Measurements from ENCODE around the gene RPAIN. TPM values are rescaled to one million over a fixed set of nuclear protein-coding genes. Genes with fewer than 3 reads are reported as not detected.

Gene RPAIN
- 52.2 and 54.1 TPM in 2 replicates for total RNA-seq

GRCh38 chr17:5419959-5420653 lies at the start of gene RPAIN:
Gene RPAIN, plus strand, starts transcription at chr17:5420182. Its CDS starts 29 bp downstream, at chr17:5420211.
- intact Hi-C loops (cut with micrococcal nuclease), result loop anchor here (1.0 to 5.0 kb wide), 9 partner anchors 19 to 1222 kb away; partner anchors contain the start of genes AIPL1, C1QBP, DERL2 and KIAA0753

DNA sequence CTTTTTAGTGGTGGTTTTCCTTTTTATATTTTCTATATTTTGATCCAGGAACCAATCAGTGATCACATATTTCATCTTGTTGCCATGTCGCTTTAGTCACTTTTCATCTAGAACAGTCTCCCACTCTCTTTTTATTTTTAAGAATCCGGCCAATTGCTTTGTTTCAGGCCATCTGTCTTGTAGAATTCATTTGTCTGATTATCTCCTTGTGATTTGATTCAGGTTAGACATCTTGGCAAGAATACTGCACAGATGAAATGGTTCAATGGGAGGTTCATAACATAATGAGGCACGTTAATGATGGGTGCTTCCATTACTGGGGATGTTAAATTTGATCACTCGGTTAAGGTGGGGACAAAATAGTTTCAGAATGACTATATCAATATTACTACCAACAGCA lies 49.6 kb upstream of the RPAIN start:
- intact Hi-C loops (cut with micrococcal nuclease), result no loop called here

- intact Hi-C loops (cut with micrococcal nuclease), result no loop called here
Measured at GRCh38 chr17:5373112-5373511, 46.9 kb upstream of the RPAIN start.

DNA sequence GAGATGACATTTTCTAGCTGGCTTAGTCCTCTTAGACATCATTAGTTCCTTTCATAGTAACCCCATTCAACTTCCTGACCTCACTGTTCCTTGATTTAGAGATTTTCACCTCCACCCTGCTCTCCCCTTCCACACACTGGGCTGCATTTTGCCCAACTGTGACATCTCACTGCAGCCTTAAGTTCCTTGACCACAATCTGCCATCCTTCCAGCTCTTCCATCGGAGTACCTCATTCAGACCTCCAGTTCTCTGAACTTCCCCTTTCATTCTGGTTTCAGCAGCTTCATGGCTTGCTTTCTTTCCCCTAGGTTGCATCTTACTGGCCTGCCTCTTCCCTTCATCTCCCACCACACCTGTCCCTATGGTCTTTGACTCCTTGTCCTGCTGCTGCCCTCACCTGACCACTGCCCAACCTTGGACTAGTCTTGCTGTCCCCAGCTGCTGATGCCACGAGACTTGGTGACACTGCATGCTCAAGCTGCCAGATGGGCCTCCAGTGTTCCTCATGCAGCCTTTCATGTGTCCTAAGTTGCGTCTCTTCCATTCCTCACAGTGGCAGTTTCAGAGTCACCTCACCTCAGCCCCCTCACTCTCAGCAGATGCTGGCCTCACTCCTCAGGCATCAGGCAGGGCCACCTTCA lies 41.3 kb upstream of the RPAIN start:
- intact Hi-C loops (cut with micrococcal nuclease), result no loop called here

DNA sequence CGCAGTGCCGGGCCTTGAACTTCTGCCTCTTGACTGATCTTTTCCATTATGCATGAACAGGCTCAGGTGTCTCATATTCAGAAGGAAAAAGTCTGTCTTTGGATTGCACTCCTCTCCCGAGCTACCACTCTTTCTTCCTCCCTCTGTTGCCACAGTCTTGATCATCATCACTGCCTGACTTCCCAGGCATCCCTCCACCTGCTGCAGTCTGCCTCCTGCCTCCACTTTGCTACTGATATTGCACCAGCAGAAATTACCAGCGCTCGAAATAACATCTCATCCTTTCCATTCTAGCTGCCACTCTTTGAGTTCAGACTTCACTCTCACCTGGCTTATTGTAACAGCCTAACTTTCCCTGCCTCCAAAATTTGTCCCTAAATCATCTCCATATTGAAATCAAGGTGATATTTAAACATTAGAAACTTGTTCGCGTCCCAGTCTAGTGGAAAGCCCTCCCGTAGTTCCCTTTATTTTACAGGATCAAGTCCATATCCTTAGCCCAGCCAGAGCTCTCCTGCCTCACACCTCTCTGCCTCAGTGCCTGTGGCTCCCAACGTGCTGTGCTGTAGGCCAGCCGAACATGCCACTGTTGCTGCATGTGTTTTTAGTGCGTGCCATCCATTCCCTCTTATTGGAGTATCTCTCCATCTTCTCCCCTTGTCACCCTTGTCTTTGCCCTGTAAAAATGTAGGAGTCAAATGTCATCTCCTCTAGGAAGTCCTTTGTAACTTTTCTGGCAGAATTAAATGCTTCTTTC lies 40.5 kb upstream of the RPAIN start:
- intact Hi-C loops (cut with micrococcal nuclease), result no loop called here

DNA sequence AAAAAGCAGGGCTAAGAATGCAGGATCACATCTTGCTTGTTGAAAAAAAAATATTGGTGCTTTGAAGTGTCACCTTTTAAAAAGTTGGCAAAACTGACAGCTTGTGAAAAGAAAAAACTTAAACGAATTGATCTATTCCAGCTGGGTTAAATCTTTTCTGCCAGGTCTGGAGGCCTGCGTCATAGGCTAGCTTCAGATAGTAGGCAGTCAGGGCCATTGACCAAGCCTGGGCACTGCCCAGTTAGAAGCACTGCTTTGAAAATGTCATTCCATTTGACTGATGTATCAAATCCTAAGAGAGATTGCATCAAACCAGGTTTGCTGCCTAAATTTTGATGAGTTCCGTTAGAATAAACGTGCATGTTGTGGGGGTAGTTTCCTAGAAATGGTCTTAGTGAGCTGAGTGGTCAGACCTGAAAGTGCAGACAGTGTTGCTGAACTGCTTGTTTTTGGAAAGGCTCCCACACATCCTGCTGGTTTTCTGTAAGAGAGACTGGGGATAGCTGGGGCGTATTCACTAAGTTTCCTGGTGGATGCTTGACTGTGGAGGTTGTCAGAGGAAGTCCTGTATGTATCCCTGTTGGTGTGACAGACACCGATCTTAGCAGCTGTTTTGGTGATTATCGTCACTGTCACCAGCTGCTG lies 39.4 kb upstream of the RPAIN start:
- intact Hi-C loops (cut with micrococcal nuclease), result no loop called here

- intact Hi-C loops (cut with micrococcal nuclease), result no loop called here
Measured at GRCh38 chr17:5381542-5381941, 38.4 kb upstream of the RPAIN start.

- intact Hi-C loops (cut with micrococcal nuclease), result loop anchor here (10.0 kb wide), 1 partner anchor 57 kb away; no protein-coding TSS in a partner anchor
Measured at GRCh38 chr17:5391678-5392077, 28.3 kb upstream of the RPAIN start.

GRCh38 chr17:5396612-5397011 lies 23.4 kb upstream of the RPAIN start:
- intact Hi-C loops (cut with micrococcal nuclease), result loop anchor here (10.0 kb wide), 1 partner anchor 62 kb away; no protein-coding TSS in a partner anchor

GRCh38 chr17:5399767-5400166 lies 20.2 kb upstream of the RPAIN start:
- intact Hi-C loops (cut with micrococcal nuclease), result loop anchor here (10.0 kb wide), 1 partner anchor 65 kb away; no protein-coding TSS in a partner anchor

GRCh38 chr17:5405400-5405799 lies 14.6 kb upstream of the RPAIN start:
- intact Hi-C loops (cut with micrococcal nuclease), result no loop called here

DNA sequence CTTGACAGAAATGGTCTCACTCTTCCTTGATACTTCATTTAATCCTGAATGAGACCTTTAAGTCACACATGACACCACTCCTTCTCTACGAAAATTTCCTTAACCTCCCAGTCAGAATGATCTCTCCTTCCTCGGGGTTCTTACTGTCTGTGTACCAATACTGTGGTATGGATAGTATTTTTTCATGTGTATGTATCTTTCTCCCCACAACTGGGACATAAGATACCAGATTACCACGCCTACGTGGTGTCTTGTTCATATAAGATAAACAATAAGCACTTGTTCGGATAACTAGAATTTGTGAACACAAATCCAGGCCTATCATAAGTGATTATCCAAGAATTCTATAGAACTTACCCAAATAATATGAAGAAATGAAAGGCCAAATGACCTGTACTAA lies 11.8 kb upstream of the RPAIN start:
- intact Hi-C loops (cut with micrococcal nuclease), result no loop called here

GRCh38 chr17:5410594-5411272 lies 9.2 kb upstream of the RPAIN start:
- intact Hi-C loops (cut with micrococcal nuclease), result no loop called here

DNA sequence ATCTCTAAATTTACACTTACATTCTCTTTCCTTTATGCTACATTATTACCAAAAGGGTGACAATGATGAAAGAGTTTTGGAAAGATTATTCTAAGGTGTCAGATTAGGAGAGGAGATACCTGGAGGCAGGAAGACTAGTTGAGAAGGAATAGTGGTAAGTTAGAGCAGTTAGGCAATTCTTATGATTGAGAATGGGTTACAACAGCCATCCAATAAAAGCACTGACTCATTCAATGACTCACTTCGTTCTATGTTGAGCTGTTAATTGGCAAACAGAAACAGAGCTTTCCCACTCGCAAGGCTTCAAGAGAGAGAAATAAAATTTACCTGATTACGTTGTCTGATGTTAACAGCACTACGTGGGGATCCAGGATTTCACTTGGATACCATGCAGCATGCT lies 6.3 kb upstream of the RPAIN start:
- intact Hi-C loops (cut with micrococcal nuclease), result no loop called here

- intact Hi-C loops (cut with micrococcal nuclease), result loop anchor here (5.0 kb wide), 2 partner anchors 1020 to 1225 kb away; partner anchors contain the start of genes AIPL1, KIAA0753 and TXNDC17
Measured at GRCh38 chr17:5416901-5417300, 3.1 kb upstream of the RPAIN start.

DNA sequence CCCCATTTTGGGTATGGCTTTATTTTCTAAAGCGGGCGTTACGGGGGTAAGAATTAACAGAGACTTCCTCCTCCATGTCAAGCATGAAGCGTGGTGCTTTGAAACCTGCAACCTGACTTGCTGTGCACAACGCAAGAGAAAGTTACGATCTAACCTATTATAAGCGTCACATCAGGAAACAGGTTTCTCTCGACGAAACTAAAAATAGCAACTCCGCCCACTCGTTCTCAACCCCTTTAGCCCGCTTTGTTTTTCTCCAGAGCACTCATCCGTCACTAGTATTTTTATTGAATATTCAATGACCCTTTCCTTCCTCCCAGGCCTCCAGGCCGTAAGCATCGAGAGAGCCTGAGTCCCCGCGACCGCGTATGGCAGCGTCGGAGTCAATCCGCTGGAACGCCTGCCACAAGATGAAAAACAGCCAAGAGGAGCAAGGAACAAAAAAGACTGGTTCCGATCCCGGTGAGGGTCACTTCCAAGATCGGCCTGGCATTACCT lies 1.1 kb upstream of the RPAIN start:
- intact Hi-C loops (cut with micrococcal nuclease), result loop anchor here (1.0 to 5.0 kb wide), 9 partner anchors 20 to 1223 kb away; partner anchors contain the start of genes AIPL1, C1QBP, DERL2 and KIAA0753

DNA sequence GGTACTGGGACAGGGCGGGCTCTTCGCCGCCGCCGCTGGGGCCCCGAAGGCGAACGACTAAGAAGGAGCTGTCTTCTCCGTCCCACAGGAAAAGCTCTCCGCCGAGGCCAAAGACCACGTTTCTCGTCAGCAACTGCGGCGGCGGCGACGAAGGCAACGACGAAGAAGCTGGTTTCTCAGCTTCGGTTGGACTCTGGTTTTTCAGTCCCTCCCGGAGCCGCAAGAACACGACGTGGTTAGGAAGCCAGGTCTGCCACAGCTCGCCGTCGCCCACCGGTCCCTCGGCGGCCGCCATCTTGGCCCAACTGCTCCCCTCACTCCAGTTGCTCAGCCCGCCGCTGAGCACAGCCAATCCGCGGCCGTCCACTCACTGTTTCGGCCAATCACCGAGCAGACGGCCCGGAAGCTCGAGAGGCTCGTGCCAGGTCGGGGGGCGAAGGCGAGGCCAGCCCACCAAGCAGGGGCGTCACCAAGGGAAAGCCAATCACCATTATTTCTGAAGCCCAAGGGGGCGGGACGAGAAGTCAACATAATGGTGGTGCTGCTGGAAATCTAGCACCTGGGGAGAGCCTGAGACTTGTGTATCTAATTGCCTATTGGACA lies 525 bp upstream of the RPAIN start, which contains the start of gene NUP88:
Gene NUP88 (minus strand): TSS at position 307 of the 603 bp plus-strand sequence. CDS start 12 bp downstream, at position 295.
- intact Hi-C loops (cut with micrococcal nuclease), result loop anchor here (1.0 to 5.0 kb wide), 9 partner anchors 20 to 1223 kb away; partner anchors contain the start of genes AIPL1, C1QBP, DERL2 and KIAA0753

DNA sequence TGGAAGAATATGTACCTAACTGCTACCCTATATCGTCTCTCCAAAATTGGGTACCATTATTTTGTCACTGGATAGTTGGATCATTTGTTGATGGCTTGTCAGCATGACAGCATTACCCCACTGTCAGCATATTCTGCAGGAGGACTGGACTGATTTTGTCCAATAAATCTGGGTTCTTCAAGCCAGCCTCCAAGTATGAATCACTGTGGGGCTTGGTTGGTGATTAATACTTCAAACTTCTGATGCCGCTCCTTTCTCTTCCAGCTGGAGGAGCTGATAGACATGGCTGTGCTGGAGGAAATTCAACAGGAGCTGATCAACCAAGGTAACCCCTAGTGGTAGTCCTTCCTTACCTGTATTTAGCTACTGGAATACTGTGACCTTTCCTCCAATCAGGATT lies 2.5 kb downstream of the RPAIN start:
- intact Hi-C loops (cut with micrococcal nuclease), result no loop called here

DNA sequence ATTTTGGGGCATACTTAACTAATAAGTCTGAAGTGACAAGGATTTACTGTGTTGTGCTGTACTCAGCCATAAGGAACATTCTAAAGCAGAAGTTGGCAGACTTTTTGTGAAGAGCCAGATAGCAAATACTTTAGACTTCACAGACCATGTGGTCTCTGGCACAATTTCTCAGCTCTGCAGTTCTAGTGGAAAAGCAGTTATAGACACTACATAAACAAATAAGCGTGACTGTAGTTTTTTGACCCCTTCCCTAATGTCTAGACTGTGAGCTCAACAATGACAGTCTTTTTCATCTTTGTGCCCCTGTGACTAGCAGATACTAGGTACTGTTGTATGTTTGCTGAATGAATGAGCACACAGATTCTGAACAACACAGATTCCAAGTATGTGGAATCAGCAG lies 4.9 kb downstream of the RPAIN start:
- intact Hi-C loops (cut with micrococcal nuclease), result no loop called here

GRCh38 chr17:5425826-5426225 lies 5.8 kb downstream of the RPAIN start:
- intact Hi-C loops (cut with micrococcal nuclease), result no loop called here
